Skeletal muscle tissue (tissue), 4 donors: ENCODE data around the gene TRAPPC2B. TPM values are rescaled to one million over a fixed set of nuclear protein-coding genes. Genes with fewer than 3 reads are reported as not detected.
"Not testable (repeated sequence)": the region's sequence is repeated elsewhere in the genome, so short reads cannot be mapped to it uniquely, and the experiment has no call there.

Experiments
- H3K27ac ChIP-seq: one replicate; pipeline ENCODE4 v1.7.0; 2013; ENCODE audit warnings: mild to moderate bottlenecking, low read depth, low read length, inconsistent platforms
- H3K27me3 ChIP-seq, 3 donors: one replicate each; pipeline ENCODE4 v1.7.0; 2013; ENCODE audit warnings: low read length in 3 of 3; ENCODE audit not compliant: control insufficient read depth in 3 of 3, insufficient read depth in 3 of 3
- H3K36me3 ChIP-seq, 3 donors: one replicate each; pipeline ENCODE4 v1.7.0; 2013; ENCODE audit warnings: low read length in 3 of 3; ENCODE audit not compliant: control insufficient read depth in 3 of 3, insufficient read depth in 3 of 3
- H3K4me1 ChIP-seq, 3 donors: one replicate each; pipeline ENCODE4 v1.7.0; 2013; ENCODE audit warnings: low read length in 3 of 3, mild to moderate bottlenecking in 3 of 3; ENCODE audit not compliant: control insufficient read depth in 3 of 3, insufficient read depth in 3 of 3
- H3K4me3 ChIP-seq, 3 donors: one replicate each; pipeline ENCODE4 v1.7.0; 2013; ENCODE audit warnings: low read length in 3 of 3
- H3K9ac ChIP-seq, 3 donors: one replicate each; pipeline ENCODE4 v1.7.0; 2013; ENCODE audit warnings: low read length in 3 of 3, mild to moderate bottlenecking in 3 of 3, moderate library complexity in 2 of 3, low read depth in 1 of 3
- H3K9me3 ChIP-seq, 3 donors: one replicate each; pipeline ENCODE4 v1.7.0; 2013; ENCODE audit warnings: low read length in 3 of 3; ENCODE audit not compliant: control insufficient read depth in 3 of 3
- total RNA-seq: library from RNA; depleted of rRNA; stranded (reverse); fragments of >200 nt; gene quantifications from one replicate; pipeline ENCODE4 v1.2.3, GENCODE V29; 2014
- donor health status: Osteomylitis.

Gene TRAPPC2B
- total RNA-seq, 1 donor from 2014 or later: 25.1 TPM

GRCh38 chr19:57362419-57362818 lies 932 bp upstream of the TRAPPC2B start:
- peak overlapping the region; percentile 67 to 89 (median 86) for H3K4me3 ChIP-seq
- peaks cover 13 to 16% (median 14%) of the 10 kb centered on the region in 3 donors for H3K4me1 ChIP-seq
- H3K27me3 ChIP-seq: no peaks in the 10 kb centered on the region
- peaks cover 0 to 6% (median 0%) of the 10 kb centered on the region in 3 donors for H3K9me3 ChIP-seq
- H3K9ac ChIP-seq: peak overlapping the region; percentile 69 to 91 (median 88)
- peak overlapping the region; percentile 93 for H3K27ac ChIP-seq
- peaks cover 11 to 19% (median 14%) of the 10 kb centered on the region in 3 donors for H3K36me3 ChIP-seq

GRCh38 chr19:57363688-57364181 lies 384 bp downstream of the TRAPPC2B start:
- Histone ChIP-seq H3K4me1 (peaks cover 10 to 14% (median 12%) of the 10 kb centered on the region in 3 donors), H3K27ac (peak overlapping the region; percentile 93), H3K27me3 (no peaks in the 10 kb centered on the region), H3K9ac (peak overlapping the region; percentile 64 to 92 (median 91)), H3K36me3 (peaks cover 2 to 6% (median 2%) of the 10 kb centered on the region in 3 donors), H3K9me3 (peaks cover 0 to 2% (median 0%) of the 10 kb centered on the region in 3 donors), H3K4me3 (peak overlapping the region; percentile 67 to 91 (median 90))

GRCh38 chr19:57366776-57367175 lies 3.4 kb downstream of the TRAPPC2B start:
- Histone ChIP-seq H3K27me3 (no peaks in the 10 kb centered on the region), H3K9ac (no peak overlapping the region), H3K9me3 (no peaks in the 10 kb centered on the region), H3K36me3 (peaks cover 0 to 6% (median 6%) of the 10 kb centered on the region in 3 donors), H3K27ac (peak overlapping the region; percentile 21), H3K4me1 (peaks cover 6 to 14% (median 12%) of the 10 kb centered on the region in 3 donors), H3K4me3 (no peak overlapping the region)

GRCh38 chr19:57374179-57374578 lies 10.8 kb downstream of the TRAPPC2B start:
- Histone ChIP-seq H3K4me3 (no peak overlapping the region), H3K9me3 (peaks cover 8 to 11% (median 8%) of the 10 kb centered on the region in 3 donors), H3K27me3 (no peaks in the 10 kb centered on the region), H3K36me3 (peaks cover 39 to 55% (median 47%) of the 10 kb centered on the region in 3 donors), H3K27ac (no peak overlapping the region), H3K4me1 (no peaks in the 10 kb centered on the region), H3K9ac (no peak overlapping the region)

- H3K4me3 ChIP-seq, H3K9ac ChIP-seq, H3K4me1 ChIP-seq, H3K27ac ChIP-seq, H3K27me3 ChIP-seq: not testable (repeated sequence)
- peaks cover 39 to 55% (median 47%) of the 10 kb centered on the region in 3 donors for H3K36me3 ChIP-seq
- H3K9me3 ChIP-seq: peaks cover 8 to 11% (median 10%) of the 10 kb centered on the region in 3 donors
Measured at GRCh38 chr19:57374647-57375046, 11.3 kb downstream of the TRAPPC2B start.

GRCh38 chr19:57376151-57376550 lies 12.8 kb downstream of the TRAPPC2B start:
- no peak overlapping the region for H3K9ac ChIP-seq
- H3K4me3 ChIP-seq: no peak overlapping the region
- H3K27ac ChIP-seq: no peak overlapping the region
- no peaks in the 10 kb centered on the region for H3K27me3 ChIP-seq
- H3K9me3 ChIP-seq: peaks cover 8 to 11% (median 10%) of the 10 kb centered on the region in 3 donors
- H3K4me1 ChIP-seq: no peaks in the 10 kb centered on the region
- peaks cover 39 to 55% (median 46%) of the 10 kb centered on the region in 3 donors for H3K36me3 ChIP-seq

- H3K9me3 ChIP-seq: peaks cover 8 to 11% (median 10%) of the 10 kb centered on the region in 3 donors
- H3K36me3 ChIP-seq: peaks cover 33 to 40% (median 37%) of the 10 kb centered on the region in 3 donors
- H3K27me3 ChIP-seq: no peaks in the 10 kb centered on the region
- no peaks in the 10 kb centered on the region for H3K4me1 ChIP-seq
- H3K4me3 ChIP-seq: peak overlapping the region in 1 of 3 donors; percentile 20
- H3K9ac ChIP-seq: no peak overlapping the region
- H3K27ac ChIP-seq: no peak overlapping the region
Measured at GRCh38 chr19:57377498-57378146, 14.3 kb downstream of the TRAPPC2B start.

- Histone ChIP-seq H3K4me1 (no peaks in the 10 kb centered on the region), H3K9ac (no peak overlapping the region), H3K36me3 (peaks cover 18 to 22% (median 20%) of the 10 kb centered on the region in 3 donors), H3K27ac (no peak overlapping the region), H3K4me3 (no peak overlapping the region), H3K9me3 (peaks cover 8 to 11% (median 10%) of the 10 kb centered on the region in 3 donors), H3K27me3 (no peaks in the 10 kb centered on the region)
Measured at GRCh38 chr19:57380923-57381322, 17.6 kb downstream of the TRAPPC2B start.

- peaks cover 5 to 7% (median 6%) of the 10 kb centered on the region in 3 donors for H3K36me3 ChIP-seq
- H3K27me3 ChIP-seq: no peaks in the 10 kb centered on the region
Measured at GRCh38 chr19:57382806-57383488, 19.6 kb downstream of the TRAPPC2B start.

More at GRCh38 chr19:57382806-57383488, 19.6 kb downstream of the TRAPPC2B start:
- Histone ChIP-seq H3K27ac (no peak overlapping the region), H3K4me3 (no peak overlapping the region), H3K9me3 (peaks cover 2 to 4% (median 3%) of the 10 kb centered on the region in 3 donors), H3K9ac (no peak overlapping the region), H3K4me1 (no peaks in the 10 kb centered on the region)
